ENCODE results near the gene ASCL4.

GRCh38 chr12:107762874-107763273 is 11.6 kb upstream of the ASCL4 start:
- no peak for TF ChIP-seq POLR2A (IDR thresholded peaks at IDR 0.05)
- no peak for TF ChIP-seq CTCF (IDR thresholded peaks at IDR 0.05)
- TF ChIP-seq POLR2AphosphoS5 (IDR thresholded peaks at IDR 0.05): no peak
